GM04504 (cell line): Measurements from ENCODE around the gene PSMG1.
"Not testable (repeated sequence)": the region's sequence is repeated elsewhere in the genome, so short reads cannot be mapped to it uniquely, and the experiment has no call there.

ENCODE experiments used
- DNase-seq: peaks from one replicate; pipeline ENCODE4 v3.0.0-alpha.2; 2012; ENCODE audit warnings: low read depth

The PSMG1 gene

DNA sequence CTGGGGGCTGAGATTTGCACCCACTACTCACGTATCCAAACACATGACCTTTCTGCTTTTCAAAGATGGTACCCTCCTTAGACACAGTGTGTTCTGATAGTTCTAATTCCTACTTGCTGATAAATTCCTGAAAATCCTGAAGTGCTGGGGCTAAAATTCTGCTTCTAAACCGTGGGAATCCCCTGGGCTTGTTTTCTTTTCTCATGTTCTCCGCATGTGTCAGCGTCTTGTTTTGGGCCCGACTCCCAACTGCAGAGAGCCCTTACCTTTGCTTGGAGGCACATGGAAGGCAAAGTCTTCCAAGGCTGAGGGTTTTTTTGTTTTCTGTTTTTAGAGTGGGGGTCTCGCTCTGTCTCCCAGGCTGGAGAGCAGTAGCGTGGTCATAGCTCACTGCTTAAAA is 27.2 kb downstream of the PSMG1 start:
- DNase-seq, result no peak

DNA sequence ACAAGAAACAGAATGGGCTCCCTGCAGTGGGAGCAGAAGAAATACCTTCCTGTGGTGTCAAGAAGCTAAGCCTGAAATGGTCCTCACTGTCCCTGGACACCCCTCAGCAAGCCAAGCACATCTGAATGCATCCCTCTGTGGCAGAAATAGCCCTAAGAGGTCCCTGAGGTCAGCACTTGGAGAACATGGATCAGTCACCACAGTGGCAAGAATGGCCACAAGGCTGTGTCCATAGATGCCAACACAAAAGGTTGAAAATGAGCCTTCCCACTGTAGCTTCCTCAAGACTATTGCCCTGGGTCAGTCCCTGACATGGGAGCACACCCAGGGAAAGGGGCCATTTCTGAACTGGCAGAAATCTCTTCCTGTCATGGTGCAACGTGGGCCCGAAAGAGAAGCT is 27.7 kb downstream of the PSMG1 start:
- no peak for DNase-seq

DNA sequence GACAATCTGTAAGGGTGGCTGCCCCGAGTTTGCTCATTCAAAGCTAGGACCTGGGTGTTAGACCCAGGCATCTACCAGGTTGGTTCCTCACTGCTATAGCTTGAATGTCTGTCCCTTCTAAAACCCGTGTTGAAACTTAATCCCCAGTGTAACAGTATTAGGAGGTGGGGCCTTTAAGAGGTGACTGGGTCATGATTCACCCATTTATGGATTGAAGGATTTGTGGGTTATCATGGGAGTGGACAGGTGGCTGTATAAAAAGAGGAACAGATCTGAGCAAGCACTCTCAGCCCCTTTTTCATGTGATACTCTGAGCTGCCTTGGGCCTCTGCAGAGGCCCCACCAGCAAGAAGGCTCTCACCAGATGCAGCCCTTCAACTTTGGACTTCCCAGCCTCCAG is 29.4 kb downstream of the PSMG1 start:
- DNase-seq, result no peak

DNA sequence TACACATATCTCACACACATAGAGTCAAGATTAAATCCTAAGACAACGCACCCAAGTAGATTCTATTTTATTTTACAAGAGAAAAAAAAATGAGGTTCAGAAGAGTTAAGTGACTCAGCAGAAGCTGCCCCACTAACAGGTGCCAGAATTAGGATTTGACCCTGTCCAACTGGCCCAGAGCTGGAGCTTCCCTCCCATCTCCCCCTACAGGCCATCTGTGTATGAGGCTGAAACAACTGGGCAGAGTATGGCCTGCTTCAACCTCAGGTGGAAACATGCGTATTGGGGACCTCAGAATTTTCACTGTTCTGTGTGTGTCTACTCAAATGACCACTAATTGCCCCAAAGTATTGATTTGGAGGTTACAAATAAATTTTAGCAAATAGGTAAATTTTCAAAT is 29.9 kb downstream of the PSMG1 start:
- no peak for DNase-seq

GRCh38 chr21:39152271-39152670 is 31.0 kb downstream of the PSMG1 start:
- no peak for DNase-seq

- DNase-seq, result no peak
Observed at GRCh38 chr21:39150877-39151276, 32.4 kb downstream of the PSMG1 start.

- no peak for DNase-seq
Observed at GRCh38 chr21:39150316-39150715, 32.9 kb downstream of the PSMG1 start.

- DNase-seq, result no peak
Observed at GRCh38 chr21:39149882-39150281, 33.4 kb downstream of the PSMG1 start.

GRCh38 chr21:39148975-39149374 is 34.3 kb downstream of the PSMG1 start:
- DNase-seq, result no peak

DNA sequence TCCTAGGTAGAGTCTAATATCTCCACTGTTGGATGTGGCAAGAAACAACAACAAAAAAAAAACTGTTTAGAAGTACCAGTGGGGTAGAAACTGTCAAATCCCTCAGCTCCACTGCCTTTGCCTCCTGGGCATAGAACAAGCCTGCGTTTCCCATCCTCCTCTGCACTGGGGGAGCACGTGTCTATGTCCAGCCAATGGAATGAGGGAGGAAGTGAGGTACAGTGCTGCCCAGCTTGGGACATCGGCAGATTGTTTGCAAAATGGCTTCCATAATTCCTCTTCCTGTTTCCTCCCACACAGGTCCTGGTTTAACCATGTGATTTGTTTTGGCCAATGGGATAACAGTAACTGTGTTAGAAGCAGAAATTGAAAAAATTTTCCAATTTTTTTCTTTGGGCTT is 39.1 kb downstream of the PSMG1 start:
- DNase-seq, result no peak

- no peak for DNase-seq
Observed at GRCh38 chr21:39142972-39143371, 40.3 kb downstream of the PSMG1 start.

DNA sequence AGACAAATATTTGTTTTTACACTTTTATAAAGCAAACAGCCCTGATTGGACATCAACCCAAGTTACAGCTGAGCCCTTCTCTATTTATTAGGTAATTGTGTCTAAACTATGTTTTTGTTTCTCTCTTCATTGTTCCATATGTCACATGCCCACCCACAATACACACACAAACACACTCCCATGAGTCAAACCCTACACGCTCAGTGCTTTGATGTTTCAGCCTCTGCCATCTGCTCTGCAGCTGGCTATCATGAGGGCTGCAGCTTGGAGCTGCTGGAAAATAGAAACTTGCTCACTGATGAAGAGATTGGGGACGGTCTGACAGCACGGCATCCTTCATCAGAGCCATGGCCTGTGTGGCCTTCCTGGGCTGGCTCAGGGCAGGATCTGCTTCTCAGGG is 41.7 kb downstream of the PSMG1 start:
- DNase-seq, result peak; percentile 39

- DNase-seq, result no peak
Observed at GRCh38 chr21:39137248-39138178, 45.7 kb downstream of the PSMG1 start.

GRCh38 chr21:39136711-39137110 is 46.5 kb downstream of the PSMG1 start:
- no peak for DNase-seq

- not testable (repeated sequence) for DNase-seq
Observed at GRCh38 chr21:39136138-39136537, 47.1 kb downstream of the PSMG1 start.

DNA sequence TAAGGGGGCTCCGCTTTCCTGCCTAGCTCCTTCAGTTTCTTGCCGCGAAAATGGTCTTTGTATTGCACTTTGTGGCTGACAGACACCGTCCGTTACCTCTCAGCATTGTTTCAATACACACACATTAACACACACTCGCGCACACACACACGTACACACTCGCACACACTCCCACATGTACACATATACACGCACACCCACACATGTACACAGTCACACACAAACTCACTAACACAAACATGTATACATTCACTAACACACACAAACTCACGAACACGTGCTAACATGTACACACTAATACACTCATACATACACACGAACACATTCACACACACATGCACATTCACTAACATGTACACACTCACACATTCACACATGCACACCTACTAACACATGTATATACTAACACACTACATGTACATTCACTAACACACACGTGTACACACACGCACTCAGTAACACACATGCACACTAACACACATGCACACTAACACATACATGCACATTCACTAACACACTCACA is 48.9 kb downstream of the PSMG1 start:
- DNase-seq, result no peak

- DNase-seq, result no peak
Observed at GRCh38 chr21:39132248-39132647, 51.0 kb downstream of the PSMG1 start.

DNA sequence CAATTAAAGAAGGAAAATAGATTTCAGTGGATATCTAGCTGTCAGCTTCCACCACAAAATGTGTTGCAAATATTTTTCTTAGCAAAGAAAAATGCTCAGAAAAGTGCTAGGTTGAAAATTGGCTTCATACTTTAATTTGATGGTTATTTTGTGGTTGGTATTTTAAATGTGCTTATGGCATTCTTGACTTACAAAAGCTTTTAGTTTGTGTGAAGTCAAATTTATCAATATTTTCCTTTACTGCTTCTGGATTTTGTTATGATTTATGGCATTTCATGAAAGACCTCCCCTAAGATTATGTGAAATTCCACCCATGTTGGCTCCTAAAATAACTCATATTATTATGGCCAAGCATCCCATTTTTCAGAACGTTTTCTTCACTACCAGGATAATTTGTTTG is 51.5 kb downstream of the PSMG1 start:
- no peak for DNase-seq

GRCh38 chr21:39127506-39127905 is 55.7 kb downstream of the PSMG1 start:
- DNase-seq, result no peak

DNA sequence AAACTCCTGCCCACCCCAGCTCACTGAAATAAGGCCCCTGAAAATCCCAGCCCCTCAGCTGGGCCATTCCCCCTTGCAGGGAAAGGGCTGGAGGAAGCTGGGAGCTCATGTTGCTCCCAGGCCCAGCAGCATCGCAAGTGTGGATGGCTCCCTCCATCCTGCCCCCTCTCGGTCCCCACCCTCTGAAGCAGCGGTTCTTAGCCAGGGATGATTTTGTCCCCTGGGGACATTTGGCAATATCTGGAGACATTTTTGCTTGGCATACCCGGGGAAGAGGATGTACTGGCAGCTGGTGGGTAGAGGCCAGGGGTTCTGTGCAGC is 56.8 kb downstream of the PSMG1 start:
- no peak for DNase-seq

DNA sequence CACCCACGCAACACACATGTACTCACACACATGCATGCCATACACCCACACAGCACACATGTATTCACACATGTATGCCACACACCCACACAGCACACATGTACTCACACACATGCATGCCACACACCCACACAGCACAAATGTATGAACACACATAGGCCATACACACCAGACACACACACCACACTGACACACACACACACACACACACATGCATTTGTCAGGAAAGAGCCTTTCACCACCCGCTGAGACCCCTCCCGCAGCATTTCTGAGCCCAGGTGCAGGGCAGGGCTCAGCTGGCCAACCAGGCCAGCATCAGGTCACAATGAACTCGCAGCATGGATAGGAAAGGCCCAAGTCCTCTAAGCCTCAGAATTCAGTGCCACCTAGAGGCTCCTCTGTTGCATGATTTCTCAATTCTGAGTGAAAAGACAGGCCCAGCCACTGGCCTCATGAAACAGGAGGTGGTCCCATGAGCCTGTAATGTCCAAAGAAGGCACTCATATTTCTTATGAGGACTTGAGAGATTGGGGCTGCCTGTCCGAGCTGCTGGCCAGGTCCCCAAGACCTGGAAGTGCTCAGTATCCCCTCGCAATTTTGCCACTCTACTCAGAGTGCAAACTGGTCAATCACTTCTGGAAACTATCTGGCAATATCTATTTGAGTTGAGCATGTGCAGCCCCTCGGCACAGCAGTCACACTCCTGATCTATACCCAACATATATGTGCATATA is 57.3 kb downstream of the PSMG1 start:
- peak; percentile 46 for DNase-seq
